ES-I3 (cell line): ENCODE measurements around the gene KIAA1217.

Source experiments
- H3K36me3 ChIP-seq: 2 replicates; pipeline ENCODE4 v1.6.1; 2013; ENCODE audit warnings: mild to moderate bottlenecking, low read length, control low read depth, moderate library complexity; ENCODE audit not compliant: insufficient read depth
- H3K4me1 ChIP-seq: 2 replicates; pipeline ENCODE4 v1.6.1; 2013; ENCODE audit warnings: mild to moderate bottlenecking, control low read depth, low read length; ENCODE audit not compliant: insufficient read depth
- H3K9ac ChIP-seq: 2 replicates; pipeline ENCODE4 v1.6.1; 2013; ENCODE audit warnings: low read depth, mild to moderate bottlenecking, low read length, moderate library complexity
- H3K9me3 ChIP-seq: 2 replicates; pipeline ENCODE4 v1.6.1; 2013; ENCODE audit warnings: mild to moderate bottlenecking, low read length, moderate library complexity; ENCODE audit not compliant: control insufficient read depth, insufficient read depth

KIAA1217 gene

DNA sequence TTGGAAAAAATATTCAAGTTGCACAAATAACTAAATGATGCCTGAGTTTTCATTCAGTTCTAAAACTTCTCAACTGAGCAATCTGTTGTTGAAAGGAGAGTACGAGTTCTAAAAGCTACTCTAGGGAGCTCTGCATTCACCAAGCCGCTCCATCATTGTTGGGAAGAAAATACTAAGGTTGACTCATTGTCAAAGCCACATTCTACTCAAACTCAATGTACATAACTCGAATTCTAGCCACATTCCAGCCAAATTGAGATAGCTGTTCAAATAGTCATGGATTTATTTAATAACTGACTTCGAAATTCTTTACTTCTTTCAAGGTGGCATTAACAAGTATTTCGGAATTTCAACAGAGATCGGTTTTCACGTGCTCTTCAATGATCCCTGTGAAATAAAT, 63.4 kb downstream of the KIAA1217 start:
- no peaks in the 10 kb centered on the region; the same call in 1 of the 2 replicates for H3K36me3 ChIP-seq
- no peaks in the 10 kb centered on the region for H3K9me3 ChIP-seq
- peaks cover 4% of the 10 kb centered on the region; the same call in 1 of the 2 replicates for H3K4me1 ChIP-seq
- no peak overlapping the region for H3K9ac ChIP-seq

- Histone ChIP-seq H3K9ac (no peak overlapping the region), H3K9me3 (peaks cover 6% of the 10 kb centered on the region; the same call in 1 of the 2 replicates), H3K4me1 (no peaks in the 10 kb centered on the region), H3K36me3 (peaks cover 2% of the 10 kb centered on the region)
These were observed 68.3 kb downstream of the KIAA1217 start for GRCh38 chr10:24277277-24277676.

DNA sequence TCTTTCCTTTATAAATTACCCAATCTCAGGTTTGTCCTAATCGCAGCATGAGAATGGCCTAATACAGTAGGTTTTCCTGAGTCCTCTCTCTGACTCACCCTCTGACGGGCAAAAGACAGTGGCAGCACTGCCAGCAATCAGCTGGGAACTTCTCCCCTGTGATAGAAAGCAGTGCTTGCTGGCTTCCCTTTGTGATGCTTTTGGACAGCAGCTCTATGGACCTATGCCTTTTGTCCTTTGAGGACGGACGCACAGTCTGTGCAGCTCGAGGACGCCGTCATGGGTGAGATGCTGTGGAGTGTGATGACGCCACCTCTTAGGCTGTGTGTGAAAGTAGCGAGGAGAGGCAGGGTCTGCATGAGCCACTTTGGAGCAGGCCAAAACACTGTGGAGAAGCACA, 68.8 kb downstream of the KIAA1217 start:
- peaks cover 2% of the 10 kb centered on the region for H3K36me3 ChIP-seq
- no peak overlapping the region for H3K9ac ChIP-seq
- H3K4me1 ChIP-seq = no peaks in the 10 kb centered on the region
- peaks cover 6% of the 10 kb centered on the region; the same call in 1 of the 2 replicates for H3K9me3 ChIP-seq

- Histone ChIP-seq H3K4me1 (no peaks in the 10 kb centered on the region), H3K9me3 (peaks cover 6% of the 10 kb centered on the region; the same call in 1 of the 2 replicates), H3K36me3 (peaks cover 2% of the 10 kb centered on the region), H3K9ac (no peak overlapping the region)
These were observed 69.4 kb downstream of the KIAA1217 start for GRCh38 chr10:24278176-24278889.

DNA sequence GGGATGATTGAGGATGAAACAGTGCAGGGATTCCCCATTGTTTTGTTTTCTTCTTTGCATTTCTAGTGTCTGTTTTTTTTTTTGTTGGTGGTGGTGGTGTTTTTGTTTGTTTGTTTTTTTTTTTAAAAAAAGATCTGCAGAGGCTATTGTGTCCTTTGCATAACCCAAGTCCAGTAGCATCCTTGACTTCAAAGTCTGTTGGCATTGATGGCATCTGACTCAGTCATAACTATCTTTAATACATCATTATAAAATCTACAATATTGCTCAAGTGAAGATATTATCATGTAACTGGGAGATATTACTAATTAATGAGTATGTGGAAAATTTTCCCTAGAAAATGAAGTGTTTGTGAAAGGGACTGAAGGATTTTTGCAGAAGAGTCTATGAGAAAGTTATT, 70.2 kb downstream of the KIAA1217 start:
- Histone ChIP-seq H3K4me1 (no peaks in the 10 kb centered on the region), H3K36me3 (peaks cover 2% of the 10 kb centered on the region), H3K9ac (no peak overlapping the region), H3K9me3 (peaks cover 6% of the 10 kb centered on the region; the same call in 1 of the 2 replicates)

- H3K36me3 ChIP-seq = no peaks in the 10 kb centered on the region; the same call in 1 of the 2 replicates
- no peaks in the 10 kb centered on the region for H3K4me1 ChIP-seq
- peaks cover 8% of the 10 kb centered on the region for H3K9me3 ChIP-seq
- no peak overlapping the region for H3K9ac ChIP-seq
These were observed 78.7 kb downstream of the KIAA1217 start for GRCh38 chr10:24287559-24288195.

GRCh38 chr10:24288581-24288980, 79.6 kb downstream of the KIAA1217 start:
- Histone ChIP-seq H3K9me3 (peaks cover 8% of the 10 kb centered on the region), H3K36me3 (no peaks in the 10 kb centered on the region; the same call in 1 of the 2 replicates), H3K4me1 (no peaks in the 10 kb centered on the region), H3K9ac (no peak overlapping the region)

GRCh38 chr10:24289235-24289634, 80.3 kb downstream of the KIAA1217 start:
- H3K9me3 ChIP-seq = peaks cover 8% of the 10 kb centered on the region
- no peaks in the 10 kb centered on the region; the same call in 1 of the 2 replicates for H3K36me3 ChIP-seq
- no peaks in the 10 kb centered on the region for H3K4me1 ChIP-seq
- no peak overlapping the region for H3K9ac ChIP-seq

- Histone ChIP-seq H3K4me1 (no peaks in the 10 kb centered on the region), H3K9ac (no peak overlapping the region), H3K9me3 (peaks cover 8% of the 10 kb centered on the region), H3K36me3 (no peaks in the 10 kb centered on the region; the same call in 1 of the 2 replicates)
These were observed 83.7 kb downstream of the KIAA1217 start for GRCh38 chr10:24292304-24293293.

DNA sequence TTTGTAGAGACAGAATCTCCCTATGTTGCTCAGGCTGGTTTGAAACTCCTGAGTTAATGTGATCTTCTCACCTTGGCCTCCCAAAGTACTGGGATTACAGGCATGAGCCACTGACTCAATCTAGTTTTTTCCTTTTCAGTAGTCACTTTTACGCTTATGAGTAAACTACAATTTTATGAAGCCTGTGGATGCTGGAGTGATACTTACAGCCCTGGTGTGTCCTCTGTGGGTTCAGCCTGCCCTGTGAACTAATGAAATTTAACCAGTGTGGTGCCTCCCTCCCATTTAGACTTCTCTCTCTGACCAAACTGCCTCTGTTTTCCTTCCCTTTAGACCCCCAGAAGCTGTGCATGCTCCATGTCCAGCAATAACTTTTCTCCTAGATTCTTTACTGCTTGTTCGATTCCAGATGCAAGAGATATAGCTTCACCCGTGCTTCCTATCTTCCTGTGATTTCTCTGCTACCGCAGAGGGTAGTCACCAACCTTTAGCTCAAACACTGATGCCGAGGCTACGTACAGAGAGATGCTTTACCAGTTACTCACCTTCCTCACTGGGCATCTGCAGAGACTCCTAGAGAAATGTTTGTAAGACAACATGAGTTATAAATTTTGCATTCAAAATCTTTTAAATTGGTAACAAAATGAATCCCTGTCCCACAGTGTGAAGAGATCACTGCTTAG, 90.8 kb downstream of the KIAA1217 start:
- H3K9ac ChIP-seq = no peak overlapping the region
- H3K36me3 ChIP-seq = no peaks in the 10 kb centered on the region; the same call in 1 of the 2 replicates

DNA sequence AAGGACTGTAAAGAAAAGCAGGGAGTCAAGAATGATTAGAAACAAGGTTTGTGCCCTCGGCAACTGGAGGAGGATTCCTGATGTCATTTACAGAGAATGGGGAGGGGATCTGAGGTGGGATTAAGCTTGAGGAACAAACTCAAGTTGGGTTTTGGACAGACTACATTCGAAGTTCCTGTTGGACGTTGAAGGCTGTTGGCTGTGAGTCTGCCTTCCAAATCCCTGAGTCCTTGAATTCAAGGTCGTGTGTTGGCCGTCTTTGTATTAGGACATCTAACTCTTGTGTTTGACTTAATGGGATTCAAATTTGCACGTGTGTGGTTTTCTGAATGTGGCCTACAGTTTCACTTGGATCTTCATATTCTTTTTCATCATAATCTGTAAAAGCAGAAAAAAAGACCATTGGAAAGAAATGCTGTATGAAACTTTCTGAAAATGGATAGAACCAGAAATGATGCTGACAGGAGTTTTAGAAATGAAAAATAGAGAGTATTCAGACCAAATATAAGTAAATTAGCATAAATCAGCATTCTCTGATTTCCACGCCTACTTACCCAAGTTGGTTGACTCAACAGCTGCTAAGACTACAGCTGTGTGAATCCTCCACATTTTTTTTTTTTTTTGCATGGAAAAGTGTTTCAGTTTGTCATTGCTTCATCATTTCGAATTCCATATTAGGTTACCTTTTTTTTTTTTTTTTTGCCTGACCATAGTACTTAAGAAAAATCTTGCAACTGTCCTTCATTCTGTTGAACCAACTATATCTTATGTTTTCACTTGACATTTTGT, 94.8 kb downstream of the KIAA1217 start:
- Histone ChIP-seq H3K9ac (no peak overlapping the region), H3K4me1 (no peaks in the 10 kb centered on the region; the same call in 1 of the 2 replicates), H3K9me3 (no peaks in the 10 kb centered on the region), H3K36me3 (no peaks in the 10 kb centered on the region; the same call in 1 of the 2 replicates)

More for the DNA sequence above, 90.8 kb downstream of the KIAA1217 start:
- Histone ChIP-seq H3K9me3 (no peaks in the 10 kb centered on the region), H3K4me1 (no peaks in the 10 kb centered on the region)

DNA sequence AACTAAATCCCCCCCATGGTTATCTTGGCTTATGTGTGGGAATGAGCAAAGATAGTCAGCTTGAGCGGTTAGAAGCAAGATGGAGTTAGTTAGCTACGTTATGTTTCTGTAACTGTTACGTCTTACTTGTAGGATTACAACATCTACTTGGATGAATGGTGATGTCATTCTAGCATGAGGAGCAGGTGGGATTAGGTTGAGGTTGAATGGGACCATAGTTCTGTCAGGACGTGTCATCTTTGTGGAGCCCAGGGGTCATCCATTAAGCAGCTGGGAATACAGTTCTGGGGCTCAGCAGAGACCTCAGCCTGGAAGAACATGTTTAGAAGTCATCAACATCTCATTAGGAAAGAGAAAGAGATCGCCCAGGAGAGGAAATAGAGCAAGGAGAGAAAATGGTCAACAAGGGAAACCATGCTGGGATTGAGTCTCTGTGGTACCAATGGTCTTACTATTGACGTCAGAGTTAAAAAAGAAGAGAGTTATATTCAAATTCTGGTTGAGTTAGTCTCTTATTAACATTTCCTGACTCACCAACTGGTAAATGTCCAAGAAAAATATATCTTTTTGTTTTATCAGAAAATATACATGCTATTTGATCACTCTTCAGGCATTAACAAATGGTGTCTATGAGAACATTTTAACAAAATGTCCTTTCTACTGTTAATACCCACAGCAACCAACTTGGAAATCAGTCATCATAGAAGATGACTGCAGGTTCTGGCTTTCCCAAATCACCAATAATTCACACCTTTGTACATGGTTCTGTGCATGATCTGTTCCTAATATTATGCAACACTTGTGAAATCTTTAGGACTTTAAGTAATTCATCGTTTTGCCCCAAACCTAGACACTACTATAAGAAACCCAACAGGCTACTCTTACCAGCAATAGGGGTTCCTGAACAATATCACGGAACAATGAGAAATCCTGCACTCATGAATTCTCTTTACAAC, 96.9 kb downstream of the KIAA1217 start:
- H3K4me1 ChIP-seq = no peaks in the 10 kb centered on the region; the same call in 1 of the 2 replicates
- no peaks in the 10 kb centered on the region for H3K9me3 ChIP-seq
- no peaks in the 10 kb centered on the region; the same call in 1 of the 2 replicates for H3K36me3 ChIP-seq
- H3K9ac ChIP-seq = no peak overlapping the region
